Breast epithelium (tissue), 3 donors: ENCODE results near the gene SQSTM1.

Source experiments
- CTCF ChIP-seq, 3 donors: fragments of 450-650 bp; IDR thresholded peaks; one replicate each; pipeline ENCODE4 v1.5.1; 2016 to 2017; ENCODE audit warnings: antibody characterized with exemption in 3 of 3, mild to moderate bottlenecking in 3 of 3, moderate library complexity in 3 of 3
- POLR2A ChIP-seq: fragments of 450-650 bp; IDR thresholded peaks from one replicate; pipeline ENCODE4 v1.6.1; 2016; ENCODE audit warnings: antibody characterized with exemption, mild to moderate bottlenecking, moderate library complexity

GRCh38 chr5:179870952-179871351 lies 50.2 kb downstream of the SQSTM1 start:
- no peak for TF ChIP-seq CTCF (IDR thresholded peaks at IDR 0.05)
- TF ChIP-seq POLR2A, result no peak
